B cell (primary cell): Measurements from ENCODE around the gene CLASP1. TPM values are rescaled to one million over a fixed set of nuclear protein-coding genes. Genes with fewer than 3 reads are reported as not detected.

Source experiments
- ATAC-seq: fragments of 200-7000 bp; cut with Tn5 transposase; one replicate; pipeline ENCODE4 v1.10.0; 2021; ENCODE audit warnings: low read depth, mild to moderate bottlenecking, moderate number of reproducible peaks, moderate library complexity
- CTCF ChIA-PET: fragments of 350-600 bp; sonication (Branson Sonifier 250); formaldehyde crosslinking; loops from one replicate; lab custom pipeline; 2021; ENCODE audit warnings: antibody characterized with exemption, inconsistent platforms; lab: Charles Lee
- POLR2A ChIA-PET: fragments of 350-600 bp; sonication (Branson Sonifier 250); formaldehyde crosslinking; loops from one replicate; lab custom pipeline; 2021; ENCODE audit warnings: antibody characterized with exemption; lab: Charles Lee
- DNase-seq: peaks from one replicate; pipeline ENCODE4 v3.0.0; 2013
- H2AFZ ChIP-seq: 2 replicates; pipeline ENCODE4 v1.6.1; 2012; ENCODE audit warnings: mild to moderate bottlenecking, low read depth, low read length; ENCODE audit not compliant: insufficient read depth, poor library complexity, severe bottlenecking
- H3K27ac ChIP-seq, 2 donors: 1 replicate in 1 of 2; 2 replicates in 1 of 2; pipeline ENCODE4 v1.5.1; 2012 to 2013; ENCODE audit warnings: low read length in 2 of 2, mild to moderate bottlenecking in 2 of 2, moderate library complexity in 1 of 2
- H3K27me3 ChIP-seq, 4 experiments: fragments of 200-600 bp in 1 of 4; sonication (generic) in 1 of 4; replicated peaks in 1 of 4; 1 replicate in 2 of 4; 2 replicates in 2 of 4; pipeline versions ENCODE4 v1.6.1 to v1.7.0; 2013 to 2016; ENCODE audit warnings: low read length in 3 of 4, mild to moderate bottlenecking in 2 of 4, mixed read lengths in 1 of 4, moderate library complexity in 1 of 4; ENCODE audit not compliant: insufficient read depth in 4 of 4, control insufficient read depth in 3 of 4; ENCODE audit errors: control extremely low read depth in 1 of 4
- H3K36me3 ChIP-seq, 2 experiments: replicated peaks in 1 of 2; 1 replicate in 1 of 2; 2 replicates in 1 of 2; pipeline versions ENCODE4 v1.6.1 to v1.7.1; 2013; ENCODE audit warnings: low read length in 1 of 2; ENCODE audit not compliant: insufficient read depth in 2 of 2, control insufficient read depth in 1 of 2; ENCODE audit errors: control extremely low read depth in 1 of 2, extremely low read depth in 1 of 2
- H3K4me1 ChIP-seq, 2 donors: fragments of 200-600 bp in 1 of 2; sonication (generic) in 1 of 2; 1 replicate in 1 of 2; 2 replicates in 1 of 2; pipeline versions ENCODE4 v1.5.1 to v1.6.1; 2013 to 2017; ENCODE audit warnings: low read length in 2 of 2; ENCODE audit not compliant: control insufficient read depth in 2 of 2, insufficient read depth in 2 of 2
- H3K4me2 ChIP-seq: replicated peaks from 2 replicates; pipeline ENCODE3; 2012; ENCODE audit warnings: mild to moderate bottlenecking, low read depth, low read length; ENCODE audit not compliant: poor library complexity, severe bottlenecking
- H3K4me3 ChIP-seq, 5 experiments: fragments of 200-600 bp in 1 of 5; sonication (generic) in 1 of 5; 1 replicate in 3 of 5; 2 replicates in 2 of 5; pipeline versions ENCODE4 v1.5.1 to v1.7.0; 2011 to 2016; ENCODE audit warnings: low read length in 4 of 5, mild to moderate bottlenecking in 4 of 5, low read depth in 2 of 5, control low read depth in 1 of 5, moderate library complexity in 1 of 5; ENCODE audit not compliant: insufficient read depth in 1 of 5; ENCODE audit errors: control extremely low read depth in 1 of 5, extremely low read depth in 1 of 5
- H3K79me2 ChIP-seq: fragments of 200-600 bp; sonication (generic); one replicate; pipeline ENCODE4 v1.6.0; 2016; ENCODE audit warnings: low read length; ENCODE audit not compliant: control insufficient read depth, insufficient read depth
- H3K9ac ChIP-seq: fragments of 200-600 bp; sonication (generic); 2 replicates; pipeline ENCODE4 v1.6.1; 2017; ENCODE audit warnings: mild to moderate bottlenecking, low read length, moderate library complexity
- H3K9me3 ChIP-seq, 3 donors: one replicate each; pipeline versions ENCODE4 v1.6.1 to v1.7.1; 2013; ENCODE audit warnings: low read length in 2 of 3; ENCODE audit not compliant: control insufficient read depth in 2 of 3, insufficient read depth in 1 of 3; ENCODE audit errors: control extremely low read depth in 1 of 3
- H4K20me1 ChIP-seq: 2 replicates; pipeline ENCODE4 v1.6.0; 2012; ENCODE audit warnings: mild to moderate bottlenecking, low read length; ENCODE audit not compliant: insufficient read depth, control insufficient read depth, poor library complexity, severe bottlenecking
- H3K27ac Mint-ChIP-seq: one replicate; pipeline ENCODE4 v1.8.0; 2021; ENCODE audit warnings: mixed read lengths
- H3K27me3 Mint-ChIP-seq: one replicate; pipeline ENCODE4 v1.8.0; 2021; ENCODE audit warnings: mixed read lengths
- H3K4me1 Mint-ChIP-seq: one replicate; pipeline ENCODE4 v1.8.0; 2021; ENCODE audit warnings: mixed read lengths
- H3K4me3 Mint-ChIP-seq: one replicate; pipeline ENCODE4 v1.8.0; 2021; ENCODE audit warnings: mixed read lengths
- H3K9me3 Mint-ChIP-seq: one replicate; pipeline ENCODE4 v1.8.0; 2022; ENCODE audit warnings: mixed read lengths; ENCODE audit not compliant: insufficient read depth
- CTCF ChIP-seq: fragments of 200-600 bp; IDR thresholded peaks from one replicate; pipeline ENCODE4 v1.8.0; 2022; ENCODE audit warnings: antibody characterized with exemption, mild to moderate bottlenecking
- EZH2 ChIP-seq: IDR thresholded peaks from 2 replicates; pipeline ENCODE4 v1.6.1; 2012; ENCODE audit warnings: borderline replicate concordance, low read depth, mild to moderate bottlenecking, moderate library complexity, low read length; ENCODE audit not compliant: insufficient read depth, poor library complexity, severe bottlenecking
- WGBS: methylation state at CpG from one replicate; pipeline ENCODE4 v1.1.5; 2013; ENCODE audit warnings: missing lambda C conversion rate; ENCODE audit not compliant: insufficient coverage; 5-methylcytosine and 5-hydroxymethylcytosine counted together
- intact Hi-C: fragments of 100-400 bp; cut with micrococcal nuclease; formaldehyde crosslinking; loops from one replicate; pipeline ENCODE4 v1.10.0; 2022
- polyA plus RNA-seq: library from polyadenylated mRNA; depleted of rRNA; stranded (reverse); fragments of >200 nt; gene quantifications from 2 replicates; pipeline ENCODE4 v1.2.3, GENCODE V29; 2012
- total RNA-seq, 2 donors: library from RNA; stranded (reverse); fragments of 120-200 nt in 1 of 2; gene quantifications; 1 replicate in 1 of 2; 2 replicates in 1 of 2; pipeline versions ENCODE4 v1.2.3 to v1.2.4, GENCODE V29; 2013 to 2022

CLASP1 gene
- total and polyA plus RNA-seq, 2 donors (not counting 1 experiment from before 2014, with no cell fraction given) = 8.7 to 88.0 TPM

- Histone ChIP-seq H3K79me2 (peaks cover 29% of the 10 kb centered on the region), H3K9me3 (no peaks in the 10 kb centered on the region), H3K36me3 (peaks cover 3 to 5% of the 10 kb centered on the region in 2 experiments), H3K4me3 (no peak overlapping the region), H3K9ac (no peak overlapping the region), H2AFZ (no peak overlapping the region), H3K4me2 (no peak overlapping the region), H3K4me1 (no peaks in the 10 kb centered on the region), H4K20me1 (peaks cover 8% of the 10 kb centered on the region), H3K27me3 (no peaks in the 10 kb centered on the region), H3K27ac (no peak overlapping the region)
- WGBS = no CpG with 5 or more reads among the region's 4 CpGs
- POLR2A ChIA-PET = no interaction called here
- H3K27me3 Mint-ChIP-seq = no peaks in the 10 kb centered on the region
- intact Hi-C loops = no loop called here
- ATAC-seq (no peak), DNase-seq (no peak)
- no peak overlapping the region for H3K27ac Mint-ChIP-seq
- H3K4me3 Mint-ChIP-seq = no peak overlapping the region
- no peaks in the 10 kb centered on the region for H3K9me3 Mint-ChIP-seq
- CTCF ChIA-PET = no interaction called here
- TF ChIP-seq EZH2 = no peak
- TF ChIP-seq CTCF = no peak
- peaks cover 23% of the 10 kb centered on the region for H3K4me1 Mint-ChIP-seq
These were observed 157.7 kb downstream of the CLASP1 start for GRCh38 chr2:121491518-121491917.

GRCh38 chr2:121490584-121491133 lies 158.6 kb downstream of the CLASP1 start:
- TF ChIP-seq EZH2 = no peak
- TF ChIP-seq CTCF = no peak
- H3K9me3 ChIP-seq = no peaks in the 10 kb centered on the region
- no peak overlapping the region for H3K4me3 Mint-ChIP-seq
- no peaks in the 10 kb centered on the region for H3K4me1 ChIP-seq
- CTCF ChIA-PET = no interaction called here
- no peak overlapping the region for H2AFZ ChIP-seq
- no peak overlapping the region for H3K9ac ChIP-seq
- no peak overlapping the region for H3K4me2 ChIP-seq
- H3K27ac ChIP-seq = no peak overlapping the region
- H4K20me1 ChIP-seq = peaks cover 8% of the 10 kb centered on the region
- H3K4me1 Mint-ChIP-seq = peaks cover 23% of the 10 kb centered on the region
- DNase-seq (no peak), ATAC-seq (no peak)
- WGBS = 100% methylated on average over 1 of the region's 3 CpGs
- peaks cover 29% of the 10 kb centered on the region for H3K79me2 ChIP-seq
- POLR2A ChIA-PET = no interaction called here
- peaks cover 3 to 6% of the 10 kb centered on the region in 2 experiments for H3K36me3 ChIP-seq
- no peaks in the 10 kb centered on the region for H3K27me3 ChIP-seq
- no peaks in the 10 kb centered on the region for H3K9me3 Mint-ChIP-seq
- intact Hi-C loops = no loop called here
- no peak overlapping the region for H3K27ac Mint-ChIP-seq
- no peak overlapping the region for H3K4me3 ChIP-seq
- H3K27me3 Mint-ChIP-seq = no peaks in the 10 kb centered on the region
